ENCODE measurements around the gene FAM237A. TPM values are rescaled to one million over a fixed set of nuclear protein-coding genes. Genes with fewer than 3 reads are reported as not detected.

The FAM237A gene
- polyA plus RNA-seq, 1 of the 3 experiments (the other 2 are of a cell fraction) = not detected

DNA sequence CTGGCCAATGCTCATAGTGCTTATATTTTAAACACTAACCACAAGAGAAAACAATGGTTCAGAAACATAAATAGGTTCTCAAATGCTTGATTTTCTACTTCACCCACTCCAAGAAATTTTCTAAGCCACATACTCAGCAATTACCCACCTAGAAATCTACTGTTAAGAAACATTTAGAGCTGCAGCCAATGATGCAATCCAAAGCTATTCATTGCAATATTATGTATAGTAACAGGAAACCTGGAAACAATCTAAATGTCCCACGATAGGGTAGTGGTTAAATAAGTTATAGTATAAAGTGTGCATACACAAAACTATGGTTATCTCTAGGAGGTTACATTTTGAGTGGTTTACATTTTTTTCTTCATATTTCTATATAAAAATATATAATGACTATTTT is 5.7 kb downstream of the FAM237A start:
- H2AFZ ChIP-seq (ENCODE audit: low read depth) = no peak overlapping the region
- no peaks in the 10 kb centered on the region for H3K9me3 ChIP-seq
- H3F3A ChIP-seq (replicated peaks; ENCODE audit: insufficient read depth) = no peaks in the 10 kb centered on the region
- no peaks in the 10 kb centered on the region for H3K27me3 ChIP-seq (ENCODE audit: insufficient read depth)
- no peak for TF ChIP-seq RCOR1 (IDR thresholded peaks at IDR 0.05; ENCODE audit: low read length)
- TF ChIP-seq FOXJ3 (CRISPR knock-in tag; IDR thresholded peaks at IDR 0.05) = no peak
- TF ChIP-seq, protein P1, sequence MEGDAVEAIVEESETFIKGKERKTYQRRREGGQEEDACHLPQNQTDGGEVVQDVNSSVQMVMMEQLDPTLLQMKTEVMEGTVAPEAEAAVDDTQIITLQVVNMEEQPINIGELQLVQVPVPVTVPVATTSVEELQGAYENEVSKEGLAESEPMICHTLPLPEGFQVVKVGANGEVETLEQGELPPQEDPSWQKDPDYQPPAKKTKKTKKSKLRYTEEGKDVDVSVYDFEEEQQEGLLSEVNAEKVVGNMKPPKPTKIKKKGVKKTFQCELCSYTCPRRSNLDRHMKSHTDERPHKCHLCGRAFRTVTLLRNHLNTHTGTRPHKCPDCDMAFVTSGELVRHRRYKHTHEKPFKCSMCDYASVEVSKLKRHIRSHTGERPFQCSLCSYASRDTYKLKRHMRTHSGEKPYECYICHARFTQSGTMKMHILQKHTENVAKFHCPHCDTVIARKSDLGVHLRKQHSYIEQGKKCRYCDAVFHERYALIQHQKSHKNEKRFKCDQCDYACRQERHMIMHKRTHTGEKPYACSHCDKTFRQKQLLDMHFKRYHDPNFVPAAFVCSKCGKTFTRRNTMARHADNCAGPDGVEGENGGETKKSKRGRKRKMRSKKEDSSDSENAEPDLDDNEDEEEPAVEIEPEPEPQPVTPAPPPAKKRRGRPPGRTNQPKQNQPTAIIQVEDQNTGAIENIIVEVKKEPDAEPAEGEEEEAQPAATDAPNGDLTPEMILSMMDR (IDR thresholded peaks at IDR 0.05) = no peak
- TF ChIP-seq TEAD4 (IDR thresholded peaks at IDR 0.05; ENCODE audit: borderline replicate concordance, insufficient read depth) = no peak
- no peak overlapping the region for H3K9ac ChIP-seq
- H3K4me1 ChIP-seq (ENCODE audit: control insufficient read depth in 1 of 2, insufficient read depth in 2 of 2, low read depth in 1 of 2, low read length in 1 of 2) = no peaks in the 10 kb centered on the region
- no peaks in the 10 kb centered on the region for H3K79me2 ChIP-seq (ENCODE audit: insufficient read depth)
- no peak overlapping the region for H3K27ac ChIP-seq (ENCODE audit: low read depth in 2 of 2, low read length in 1 of 2)
- H3K36me3 ChIP-seq (replicated peaks in 1 of 2; ENCODE audit: control insufficient read depth in 1 of 2, insufficient read depth in 2 of 2, low read length in 1 of 2) = no peaks in the 10 kb centered on the region
- POLR2A ChIA-PET = no interaction called here
- 17% methylated on average over 1 of the region's 1 CpG for WGBS (ENCODE audit: low lambda C conversion rate)
- CTCF ChIA-PET = no interaction called here
- H4K20me1 ChIP-seq (ENCODE audit: insufficient read depth) = no peaks in the 10 kb centered on the region
- H3K4me2 ChIP-seq = no peak overlapping the region
- 0 out of 2 replicates have a peak, but pooled peaks cover under 1% of the 10 kb centered on the region for H3K9me2 ChIP-seq
- H3K4me3 ChIP-seq (ENCODE audit: low read depth in 2 of 2, low read length in 1 of 2) = no peak overlapping the region
- no peak for DNase-seq

DNA sequence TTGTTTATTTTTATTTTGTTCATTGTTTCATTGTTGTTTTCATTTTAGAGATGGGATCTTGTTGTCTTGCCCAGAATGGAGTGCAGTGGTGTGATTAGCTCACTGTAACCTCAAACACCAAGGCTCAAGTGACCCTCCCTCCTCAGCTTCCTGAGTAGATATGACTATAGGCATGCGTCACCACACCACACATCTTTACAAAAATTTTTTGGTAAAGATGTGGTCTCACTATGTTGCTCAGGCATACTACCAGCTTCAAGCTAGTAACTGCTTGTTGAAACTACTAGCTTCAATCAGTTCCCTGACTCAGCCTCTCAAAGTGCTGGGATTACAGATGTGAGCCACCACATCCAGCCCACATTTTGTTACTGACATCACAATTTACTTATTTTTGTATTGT is 14.8 kb downstream of the FAM237A start:
- no peak overlapping the region for H3K9ac ChIP-seq
- no peaks in the 10 kb centered on the region for H3F3A ChIP-seq (replicated peaks; ENCODE audit: insufficient read depth)
- CTCF ChIA-PET = interaction anchor here (1.4 kb wide), 1 partner anchor 10 kb away, joined by 3 read pairs; no protein-coding TSS in a partner anchor
- no peaks in the 10 kb centered on the region for H3K9me3 ChIP-seq
- no peak overlapping the region for H3K4me3 ChIP-seq (ENCODE audit: low read depth in 2 of 2, low read length in 1 of 2)
- WGBS (ENCODE audit: low lambda C conversion rate) = 75% methylated on average over 1 of the region's 1 CpG
- no peaks in the 10 kb centered on the region for H3K79me2 ChIP-seq (ENCODE audit: insufficient read depth)
- DNase-seq = no peak
- POLR2A ChIA-PET = no interaction called here
- H3K36me3 ChIP-seq (replicated peaks in 1 of 2; ENCODE audit: control insufficient read depth in 1 of 2, insufficient read depth in 2 of 2, low read length in 1 of 2) = no peaks in the 10 kb centered on the region
- H2AFZ ChIP-seq (ENCODE audit: low read depth) = no peak overlapping the region
- no peaks in the 10 kb centered on the region for H3K9me2 ChIP-seq
- H3K27me3 ChIP-seq (ENCODE audit: insufficient read depth) = no peaks in the 10 kb centered on the region
- no peaks in the 10 kb centered on the region for H3K4me1 ChIP-seq (ENCODE audit: control insufficient read depth in 1 of 2, insufficient read depth in 2 of 2, low read depth in 1 of 2, low read length in 1 of 2)
- TF ChIP-seq TAF1 (IDR thresholded peaks at IDR 0.05; ENCODE audit: borderline replicate concordance, low read depth, low read length) (no peak), ELF1 (IDR thresholded peaks at IDR 0.05) (no peak), FOXJ3 (CRISPR knock-in tag; IDR thresholded peaks at IDR 0.05) (no peak)
- TF ChIP-seq, protein P2, sequence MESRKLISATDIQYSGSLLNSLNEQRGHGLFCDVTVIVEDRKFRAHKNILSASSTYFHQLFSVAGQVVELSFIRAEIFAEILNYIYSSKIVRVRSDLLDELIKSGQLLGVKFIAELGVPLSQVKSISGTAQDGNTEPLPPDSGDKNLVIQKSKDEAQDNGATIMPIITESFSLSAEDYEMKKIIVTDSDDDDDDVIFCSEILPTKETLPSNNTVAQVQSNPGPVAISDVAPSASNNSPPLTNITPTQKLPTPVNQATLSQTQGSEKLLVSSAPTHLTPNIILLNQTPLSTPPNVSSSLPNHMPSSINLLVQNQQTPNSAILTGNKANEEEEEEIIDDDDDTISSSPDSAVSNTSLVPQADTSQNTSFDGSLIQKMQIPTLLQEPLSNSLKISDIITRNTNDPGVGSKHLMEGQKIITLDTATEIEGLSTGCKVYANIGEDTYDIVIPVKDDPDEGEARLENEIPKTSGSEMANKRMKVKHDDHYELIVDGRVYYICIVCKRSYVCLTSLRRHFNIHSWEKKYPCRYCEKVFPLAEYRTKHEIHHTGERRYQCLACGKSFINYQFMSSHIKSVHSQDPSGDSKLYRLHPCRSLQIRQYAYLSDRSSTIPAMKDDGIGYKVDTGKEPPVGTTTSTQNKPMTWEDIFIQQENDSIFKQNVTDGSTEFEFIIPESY (IDR thresholded peaks at IDR 0.05; ENCODE audit: borderline replicate concordance, low read depth) = no peak
- TF ChIP-seq, protein P3, sequence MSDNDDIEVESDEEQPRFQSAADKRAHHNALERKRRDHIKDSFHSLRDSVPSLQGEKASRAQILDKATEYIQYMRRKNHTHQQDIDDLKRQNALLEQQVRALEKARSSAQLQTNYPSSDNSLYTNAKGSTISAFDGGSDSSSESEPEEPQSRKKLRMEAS (IDR thresholded peaks at IDR 0.05; ENCODE audit: low read depth) = no peak
- H3K27ac ChIP-seq (ENCODE audit: low read depth in 2 of 2, low read length in 1 of 2) = no peak overlapping the region
- no peak overlapping the region for H3K4me2 ChIP-seq
- no peaks in the 10 kb centered on the region for H4K20me1 ChIP-seq (ENCODE audit: insufficient read depth)

Data from SK-N-SH (cell line).